ENCODE data around the gene HRH3. TPM values are rescaled to one million over a fixed set of nuclear protein-coding genes. Genes with fewer than 3 reads are reported as not detected.

Gene HRH3
- total RNA-seq, 1 experiment from 2014 or later = not detected

- no peak for DNase-seq
- Histone ChIP-seq H4K20me1 (ENCODE audit: insufficient read depth) (peaks cover 52% of the 10 kb centered on the region), H3K4me1 (replicated peaks; ENCODE audit: insufficient read depth) (no peaks in the 10 kb centered on the region), H3K9me3 (ENCODE audit: insufficient read depth, low read depth) (peaks cover 5% of the 10 kb centered on the region; the same call in 1 of the 2 replicates), H3F3A (ENCODE audit: insufficient read depth, low read depth) (peaks cover 12% of the 10 kb centered on the region), H3K27me3 (ENCODE audit: insufficient read depth, low read depth) (no peaks in the 10 kb centered on the region), H3K4me2 (no peak overlapping the region), H3K4me3 (no peak overlapping the region), H2AFZ (no peak overlapping the region), H3K79me2 (ENCODE audit: low read depth) (peaks cover 15% of the 10 kb centered on the region; the same call in 1 of the 2 replicates), H3K27ac (no peak overlapping the region), H3K9me2 (ENCODE audit: insufficient read depth) (no peaks in the 10 kb centered on the region), H3K36me3 (ENCODE audit: low read depth) (peaks cover 16% of the 10 kb centered on the region)
- ChIA-PET CTCF (no interaction called here), POLR2A (ENCODE audit: unreplicated experiment) (no interaction called here)
- no TSS peak for BruUV-seq (replicated peaks)
- intact Hi-C loops (cut with micrococcal nuclease; ENCODE audit: unreplicated experiment) = loop anchor here (10.0 kb wide), 1 partner anchor 247 kb away; no protein-coding TSS in a partner anchor
- TF ChIP-seq CTCF (conservative IDR thresholded peaks at IDR 0.05) = no peak
- TF ChIP-seq EZH2 (IDR thresholded peaks at IDR 0.05; ENCODE audit: low read depth) = no peak
Measured at GRCh38 chr20:62262064-62262463, 42.0 kb upstream of the HRH3 start.

- H3K4me3 ChIP-seq = no peak overlapping the region
- no peaks in the 10 kb centered on the region for H3K9me2 ChIP-seq (ENCODE audit: insufficient read depth)
- peaks cover 5% of the 10 kb centered on the region; the same call in 1 of the 2 replicates for H3F3A ChIP-seq (ENCODE audit: insufficient read depth, low read depth)
- H3K36me3 ChIP-seq (ENCODE audit: low read depth) = peaks cover 7% of the 10 kb centered on the region
- no peaks in the 10 kb centered on the region for H3K9me3 ChIP-seq (ENCODE audit: insufficient read depth, low read depth)
- H3K4me2 ChIP-seq = no peak overlapping the region
- peaks cover 69% of the 10 kb centered on the region for H4K20me1 ChIP-seq (ENCODE audit: insufficient read depth)
- no peak overlapping the region for H2AFZ ChIP-seq
- H3K4me1 ChIP-seq (replicated peaks; ENCODE audit: insufficient read depth) = no peaks in the 10 kb centered on the region
- no peak overlapping the region for H3K27ac ChIP-seq
- H3K79me2 ChIP-seq (ENCODE audit: low read depth) = peaks cover 16% of the 10 kb centered on the region; the same call in 1 of the 2 replicates
- ChIA-PET POLR2A (ENCODE audit: unreplicated experiment) (no interaction called here), CTCF (no interaction called here)
- intact Hi-C loops (cut with micrococcal nuclease; ENCODE audit: unreplicated experiment) = no loop called here
- no TSS peak for BruUV-seq (replicated peaks)
- TF ChIP-seq EZH2 (IDR thresholded peaks at IDR 0.05; ENCODE audit: low read depth) (no peak), CTCF (conservative IDR thresholded peaks at IDR 0.05) (no peak)
- no peaks in the 10 kb centered on the region for H3K27me3 ChIP-seq (ENCODE audit: insufficient read depth, low read depth)
- no peak for DNase-seq
Measured at GRCh38 chr20:62259294-62259565, 39.2 kb upstream of the HRH3 start.

- ChIA-PET POLR2A (ENCODE audit: unreplicated experiment) (no interaction called here), CTCF (no interaction called here)
- H3K4me2 ChIP-seq = no peak overlapping the region
- DNase-seq = no peak
- no peak overlapping the region for H3K4me3 ChIP-seq
- no peaks in the 10 kb centered on the region for H3K9me3 ChIP-seq (ENCODE audit: insufficient read depth, low read depth)
- H3K36me3 ChIP-seq (ENCODE audit: low read depth) = peaks cover 7% of the 10 kb centered on the region; the same call in 1 of the 2 replicates
- intact Hi-C loops (cut with micrococcal nuclease; ENCODE audit: unreplicated experiment) = no loop called here
- H3K79me2 ChIP-seq (ENCODE audit: low read depth) = peaks cover 16% of the 10 kb centered on the region; the same call in 1 of the 2 replicates
- TF ChIP-seq CTCF (conservative IDR thresholded peaks at IDR 0.05) = no peak
- no peak for TF ChIP-seq EZH2 (IDR thresholded peaks at IDR 0.05; ENCODE audit: low read depth)
- H4K20me1 ChIP-seq (ENCODE audit: insufficient read depth) = peaks cover 74% of the 10 kb centered on the region
- H3F3A ChIP-seq (ENCODE audit: insufficient read depth, low read depth) = peaks cover 5% of the 10 kb centered on the region; the same call in 1 of the 2 replicates
- H3K27me3 ChIP-seq (ENCODE audit: insufficient read depth, low read depth) = no peaks in the 10 kb centered on the region
- no peaks in the 10 kb centered on the region for H3K4me1 ChIP-seq (replicated peaks; ENCODE audit: insufficient read depth)
- no TSS peak for BruUV-seq (replicated peaks)
- no peak overlapping the region for H2AFZ ChIP-seq
- H3K9me2 ChIP-seq (ENCODE audit: insufficient read depth) = no peaks in the 10 kb centered on the region
- no peak overlapping the region for H3K27ac ChIP-seq
Measured at GRCh38 chr20:62258499-62259293, 38.6 kb upstream of the HRH3 start.
